HL-60 (cell line): ENCODE data around the gene PTPMT1.

Source experiments
- POLR2AphosphoS5 ChIP-seq: IDR thresholded peaks from 2 replicates; pipeline ENCODE4 v1.6.1; 2012; ENCODE audit warnings: low read depth
- SPI1 ChIP-seq: IDR thresholded peaks from 2 replicates; pipeline ENCODE4 v1.6.1; 2012; ENCODE audit warnings: low read depth, mild to moderate bottlenecking, borderline replicate concordance
- TF ChIP-seq, protein P1 (sequence below): IDR thresholded peaks from one replicate; pipeline ENCODE4 v1.5.1; 2011; ENCODE audit warnings: low read length, control low read depth, inconsistent platforms; ENCODE audit not compliant: insufficient read depth
- TF ChIP-seq, protein P2 (sequence below): IDR thresholded peaks from 2 replicates; pipeline ENCODE4 v1.6.1; 2012; ENCODE audit warnings: low read depth; ENCODE audit not compliant: insufficient replicate concordance

DNA sequence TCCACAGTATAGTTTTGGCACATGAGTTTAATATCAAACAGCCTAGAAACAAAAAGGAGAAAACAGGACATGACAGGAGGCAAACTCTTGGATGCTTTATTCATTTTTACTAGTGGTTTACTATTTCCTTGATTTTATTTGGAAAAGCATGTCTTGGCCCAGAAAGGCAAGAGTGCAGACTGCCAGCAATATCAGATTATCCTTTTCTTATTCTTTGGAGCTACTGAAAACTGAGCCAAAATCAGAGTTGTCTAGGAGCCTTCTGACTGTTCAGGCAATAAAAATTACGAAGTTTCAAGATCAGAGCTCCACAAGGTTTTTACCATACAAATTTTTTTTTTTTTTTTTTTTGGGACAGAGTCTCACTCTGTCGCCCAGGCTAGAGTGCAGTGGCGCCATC, 28.5 kb upstream of the PTPMT1 start:
- TF ChIP-seq, protein P1, sequence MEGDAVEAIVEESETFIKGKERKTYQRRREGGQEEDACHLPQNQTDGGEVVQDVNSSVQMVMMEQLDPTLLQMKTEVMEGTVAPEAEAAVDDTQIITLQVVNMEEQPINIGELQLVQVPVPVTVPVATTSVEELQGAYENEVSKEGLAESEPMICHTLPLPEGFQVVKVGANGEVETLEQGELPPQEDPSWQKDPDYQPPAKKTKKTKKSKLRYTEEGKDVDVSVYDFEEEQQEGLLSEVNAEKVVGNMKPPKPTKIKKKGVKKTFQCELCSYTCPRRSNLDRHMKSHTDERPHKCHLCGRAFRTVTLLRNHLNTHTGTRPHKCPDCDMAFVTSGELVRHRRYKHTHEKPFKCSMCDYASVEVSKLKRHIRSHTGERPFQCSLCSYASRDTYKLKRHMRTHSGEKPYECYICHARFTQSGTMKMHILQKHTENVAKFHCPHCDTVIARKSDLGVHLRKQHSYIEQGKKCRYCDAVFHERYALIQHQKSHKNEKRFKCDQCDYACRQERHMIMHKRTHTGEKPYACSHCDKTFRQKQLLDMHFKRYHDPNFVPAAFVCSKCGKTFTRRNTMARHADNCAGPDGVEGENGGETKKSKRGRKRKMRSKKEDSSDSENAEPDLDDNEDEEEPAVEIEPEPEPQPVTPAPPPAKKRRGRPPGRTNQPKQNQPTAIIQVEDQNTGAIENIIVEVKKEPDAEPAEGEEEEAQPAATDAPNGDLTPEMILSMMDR = no peak
- no peak for TF ChIP-seq POLR2AphosphoS5
- TF ChIP-seq SPI1 = peak; percentile 13; the same call in 1 of the 2 replicates
- TF ChIP-seq, protein P2, sequence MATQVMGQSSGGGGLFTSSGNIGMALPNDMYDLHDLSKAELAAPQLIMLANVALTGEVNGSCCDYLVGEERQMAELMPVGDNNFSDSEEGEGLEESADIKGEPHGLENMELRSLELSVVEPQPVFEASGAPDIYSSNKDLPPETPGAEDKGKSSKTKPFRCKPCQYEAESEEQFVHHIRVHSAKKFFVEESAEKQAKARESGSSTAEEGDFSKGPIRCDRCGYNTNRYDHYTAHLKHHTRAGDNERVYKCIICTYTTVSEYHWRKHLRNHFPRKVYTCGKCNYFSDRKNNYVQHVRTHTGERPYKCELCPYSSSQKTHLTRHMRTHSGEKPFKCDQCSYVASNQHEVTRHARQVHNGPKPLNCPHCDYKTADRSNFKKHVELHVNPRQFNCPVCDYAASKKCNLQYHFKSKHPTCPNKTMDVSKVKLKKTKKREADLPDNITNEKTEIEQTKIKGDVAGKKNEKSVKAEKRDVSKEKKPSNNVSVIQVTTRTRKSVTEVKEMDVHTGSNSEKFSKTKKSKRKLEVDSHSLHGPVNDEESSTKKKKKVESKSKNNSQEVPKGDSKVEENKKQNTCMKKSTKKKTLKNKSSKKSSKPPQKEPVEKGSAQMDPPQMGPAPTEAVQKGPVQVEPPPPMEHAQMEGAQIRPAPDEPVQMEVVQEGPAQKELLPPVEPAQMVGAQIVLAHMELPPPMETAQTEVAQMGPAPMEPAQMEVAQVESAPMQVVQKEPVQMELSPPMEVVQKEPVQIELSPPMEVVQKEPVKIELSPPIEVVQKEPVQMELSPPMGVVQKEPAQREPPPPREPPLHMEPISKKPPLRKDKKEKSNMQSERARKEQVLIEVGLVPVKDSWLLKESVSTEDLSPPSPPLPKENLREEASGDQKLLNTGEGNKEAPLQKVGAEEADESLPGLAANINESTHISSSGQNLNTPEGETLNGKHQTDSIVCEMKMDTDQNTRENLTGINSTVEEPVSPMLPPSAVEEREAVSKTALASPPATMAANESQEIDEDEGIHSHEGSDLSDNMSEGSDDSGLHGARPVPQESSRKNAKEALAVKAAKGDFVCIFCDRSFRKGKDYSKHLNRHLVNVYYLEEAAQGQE = no peak
